Liver (tissue), 3 donors: ENCODE measurements around the gene NAV2.

ENCODE experiments used
- GABPA ChIP-seq, 2 donors: IDR thresholded peaks in 1 of 2; conservative IDR thresholded peaks in 1 of 2; 2 replicates each; pipeline ENCODE4 v1.6.1; 2016; ENCODE audit warnings: antibody characterized with exemption in 2 of 2, mild to moderate bottlenecking in 1 of 2, moderate library complexity in 1 of 2
- JUND ChIP-seq, 2 donors: IDR thresholded peaks; 2 replicates each; pipeline ENCODE4 v1.6.1; 2016; ENCODE audit warnings: antibody characterized with exemption in 2 of 2
- MAX ChIP-seq: IDR thresholded peaks from 2 replicates; pipeline ENCODE4 v1.6.1; 2016; ENCODE audit warnings: antibody characterized with exemption
- RAD21 ChIP-seq, 2 donors: IDR thresholded peaks; 2 replicates each; pipeline ENCODE4 v1.6.1; 2016; ENCODE audit warnings: antibody characterized with exemption in 2 of 2, mild to moderate bottlenecking in 2 of 2
- RXRA ChIP-seq, 2 donors: IDR thresholded peaks; 2 replicates each; pipeline ENCODE4 v1.6.1; 2017 to 2018; ENCODE audit warnings: antibody characterized with exemption in 2 of 2, mild to moderate bottlenecking in 1 of 2
- SP1 ChIP-seq: IDR thresholded peaks from 2 replicates; pipeline ENCODE4 v1.6.1; 2018; ENCODE audit warnings: antibody characterized with exemption, mild to moderate bottlenecking
- TAF1 ChIP-seq: conservative IDR thresholded peaks from 2 replicates; pipeline ENCODE4 v1.6.1; 2016; ENCODE audit warnings: antibody characterized with exemption, mild to moderate bottlenecking
- YY1 ChIP-seq: IDR thresholded peaks from 2 replicates; pipeline ENCODE4 v1.6.1; 2016; ENCODE audit warnings: antibody characterized with exemption, mild to moderate bottlenecking
- TF ChIP-seq, protein P1 (sequence below): fragments of 150-350 bp; IDR thresholded peaks from 2 replicates; pipeline ENCODE4 v1.5.1; 2017; ENCODE audit warnings: improper control_type of control experiment, low read depth, low read length; ENCODE audit not compliant: missing input control
- TF ChIP-seq, protein P2 (sequence below): IDR thresholded peaks from 2 replicates; pipeline ENCODE4 v1.6.1; 2016; ENCODE audit warnings: antibody characterized with exemption, mild to moderate bottlenecking
- TF ChIP-seq, protein P3 (sequence below): IDR thresholded peaks from 2 replicates; pipeline ENCODE4 v1.6.1; 2016; ENCODE audit warnings: antibody characterized with exemption
- donor health status: healthy.
- donor health status: healthy.

GRCh38 chr11:20120134-20120925 lies 407.7 kb downstream of the NAV2 start:
- TF ChIP-seq RXRA (IDR thresholded peaks at IDR 0.05) (no peak), YY1 (no peak), TAF1 (no peak), SP1 (no peak), RAD21 (IDR thresholded peaks at IDR 0.05) (no peak), GABPA (IDR thresholded peaks at IDR 0.05 in 1 of 2, conservative IDR thresholded peaks at IDR 0.05 in 1 of 2) (no peak), MAX (no peak), JUND (IDR thresholded peaks at IDR 0.05) (no peak)
- TF ChIP-seq, protein P1, sequence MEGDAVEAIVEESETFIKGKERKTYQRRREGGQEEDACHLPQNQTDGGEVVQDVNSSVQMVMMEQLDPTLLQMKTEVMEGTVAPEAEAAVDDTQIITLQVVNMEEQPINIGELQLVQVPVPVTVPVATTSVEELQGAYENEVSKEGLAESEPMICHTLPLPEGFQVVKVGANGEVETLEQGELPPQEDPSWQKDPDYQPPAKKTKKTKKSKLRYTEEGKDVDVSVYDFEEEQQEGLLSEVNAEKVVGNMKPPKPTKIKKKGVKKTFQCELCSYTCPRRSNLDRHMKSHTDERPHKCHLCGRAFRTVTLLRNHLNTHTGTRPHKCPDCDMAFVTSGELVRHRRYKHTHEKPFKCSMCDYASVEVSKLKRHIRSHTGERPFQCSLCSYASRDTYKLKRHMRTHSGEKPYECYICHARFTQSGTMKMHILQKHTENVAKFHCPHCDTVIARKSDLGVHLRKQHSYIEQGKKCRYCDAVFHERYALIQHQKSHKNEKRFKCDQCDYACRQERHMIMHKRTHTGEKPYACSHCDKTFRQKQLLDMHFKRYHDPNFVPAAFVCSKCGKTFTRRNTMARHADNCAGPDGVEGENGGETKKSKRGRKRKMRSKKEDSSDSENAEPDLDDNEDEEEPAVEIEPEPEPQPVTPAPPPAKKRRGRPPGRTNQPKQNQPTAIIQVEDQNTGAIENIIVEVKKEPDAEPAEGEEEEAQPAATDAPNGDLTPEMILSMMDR: no peak
- TF ChIP-seq, protein P2, sequence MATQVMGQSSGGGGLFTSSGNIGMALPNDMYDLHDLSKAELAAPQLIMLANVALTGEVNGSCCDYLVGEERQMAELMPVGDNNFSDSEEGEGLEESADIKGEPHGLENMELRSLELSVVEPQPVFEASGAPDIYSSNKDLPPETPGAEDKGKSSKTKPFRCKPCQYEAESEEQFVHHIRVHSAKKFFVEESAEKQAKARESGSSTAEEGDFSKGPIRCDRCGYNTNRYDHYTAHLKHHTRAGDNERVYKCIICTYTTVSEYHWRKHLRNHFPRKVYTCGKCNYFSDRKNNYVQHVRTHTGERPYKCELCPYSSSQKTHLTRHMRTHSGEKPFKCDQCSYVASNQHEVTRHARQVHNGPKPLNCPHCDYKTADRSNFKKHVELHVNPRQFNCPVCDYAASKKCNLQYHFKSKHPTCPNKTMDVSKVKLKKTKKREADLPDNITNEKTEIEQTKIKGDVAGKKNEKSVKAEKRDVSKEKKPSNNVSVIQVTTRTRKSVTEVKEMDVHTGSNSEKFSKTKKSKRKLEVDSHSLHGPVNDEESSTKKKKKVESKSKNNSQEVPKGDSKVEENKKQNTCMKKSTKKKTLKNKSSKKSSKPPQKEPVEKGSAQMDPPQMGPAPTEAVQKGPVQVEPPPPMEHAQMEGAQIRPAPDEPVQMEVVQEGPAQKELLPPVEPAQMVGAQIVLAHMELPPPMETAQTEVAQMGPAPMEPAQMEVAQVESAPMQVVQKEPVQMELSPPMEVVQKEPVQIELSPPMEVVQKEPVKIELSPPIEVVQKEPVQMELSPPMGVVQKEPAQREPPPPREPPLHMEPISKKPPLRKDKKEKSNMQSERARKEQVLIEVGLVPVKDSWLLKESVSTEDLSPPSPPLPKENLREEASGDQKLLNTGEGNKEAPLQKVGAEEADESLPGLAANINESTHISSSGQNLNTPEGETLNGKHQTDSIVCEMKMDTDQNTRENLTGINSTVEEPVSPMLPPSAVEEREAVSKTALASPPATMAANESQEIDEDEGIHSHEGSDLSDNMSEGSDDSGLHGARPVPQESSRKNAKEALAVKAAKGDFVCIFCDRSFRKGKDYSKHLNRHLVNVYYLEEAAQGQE: no peak
- TF ChIP-seq, protein P3, sequence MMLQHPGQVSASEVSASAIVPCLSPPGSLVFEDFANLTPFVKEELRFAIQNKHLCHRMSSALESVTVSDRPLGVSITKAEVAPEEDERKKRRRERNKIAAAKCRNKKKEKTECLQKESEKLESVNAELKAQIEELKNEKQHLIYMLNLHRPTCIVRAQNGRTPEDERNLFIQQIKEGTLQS: no peak
